HEK293T (cell line): Measurements from ENCODE around the gene ZNF8.
"Not testable (repeated sequence)": the region's sequence is repeated elsewhere in the genome, so short reads cannot be mapped to it uniquely, and the experiment has no call there.

Experiments used
- CTCF ChIA-PET: fragments of 350-600 bp; formaldehyde crosslinking; extraction: SDS; loops from one replicate; lab custom pipeline; 2021; ENCODE audit warnings: antibody characterized with exemption, inconsistent platforms; lab: Yijun Ruan, JAX
- POLR2A ChIA-PET: fragments of 350-600 bp; formaldehyde crosslinking; extraction: SDS; loops from one replicate; lab custom pipeline; 2020; ENCODE audit warnings: antibody characterized with exemption, inconsistent platforms; lab: Yijun Ruan, JAX
- DNase-seq: peaks from one replicate; pipeline ENCODE4 v3.0.0; 2012; ENCODE audit warnings: mixed read lengths; ENCODE audit errors: extremely low spot score
- ARNT ChIP-seq: fragments of 450-650 bp; IDR thresholded peaks from 2 replicates; pipeline ENCODE4 v1.6.1; 2017; ENCODE audit warnings: mild to moderate bottlenecking
- BHLHE40 ChIP-seq: fragments of 450-650 bp; IDR thresholded peaks from 2 replicates; pipeline ENCODE4 v1.6.1; 2016; ENCODE audit warnings: mild to moderate bottlenecking, moderate library complexity, borderline replicate concordance
- CTBP1 ChIP-seq: fragments of 450-650 bp; IDR thresholded peaks from 2 replicates; pipeline ENCODE4 v1.6.1; 2016; ENCODE audit warnings: borderline replicate concordance
- ELF4 ChIP-seq: fragments of 450-650 bp; IDR thresholded peaks from 2 replicates; pipeline ENCODE4 v1.6.1; 2017; ENCODE audit warnings: antibody characterized with exemption
- FOXA1 ChIP-seq: fragments of 450-650 bp; IDR thresholded peaks from 2 replicates; pipeline ENCODE4 v1.6.1; 2016; ENCODE audit warnings: mild to moderate bottlenecking
- FOXK2 ChIP-seq: fragments of 450-650 bp; IDR thresholded peaks from 2 replicates; pipeline ENCODE4 v1.6.1; 2016; ENCODE audit warnings: mild to moderate bottlenecking
- FOXM1 ChIP-seq: fragments of 450-650 bp; IDR thresholded peaks from 2 replicates; pipeline ENCODE4 v1.6.1; 2017; ENCODE audit warnings: mild to moderate bottlenecking, borderline replicate concordance
- HDGF ChIP-seq: fragments of 450-650 bp; IDR thresholded peaks from 2 replicates; pipeline ENCODE4 v1.6.1; 2017; ENCODE audit warnings: antibody characterized with exemption, borderline replicate concordance
- L3MBTL2 ChIP-seq: fragments of 450-650 bp; conservative IDR thresholded peaks from 2 replicates; pipeline ENCODE4 v1.6.1; 2016; ENCODE audit warnings: mild to moderate bottlenecking
- LEF1 ChIP-seq: fragments of 450-650 bp; IDR thresholded peaks from 2 replicates; pipeline ENCODE4 v1.6.1; 2017; ENCODE audit warnings: mild to moderate bottlenecking, borderline replicate concordance
- NFRKB ChIP-seq: fragments of 450-650 bp; IDR thresholded peaks from 2 replicates; pipeline ENCODE4 v1.6.1; 2016; ENCODE audit warnings: mild to moderate bottlenecking, moderate library complexity
- SP1 ChIP-seq: fragments of 450-650 bp; IDR thresholded peaks from 2 replicates; pipeline ENCODE4 v1.6.1; 2017
- SUZ12 ChIP-seq: fragments of 450-650 bp; IDR thresholded peaks from 2 replicates; pipeline ENCODE4 v1.6.1; 2016; ENCODE audit warnings: mild to moderate bottlenecking
- TARDBP ChIP-seq: fragments of 450-650 bp; IDR thresholded peaks from 2 replicates; pipeline ENCODE4 v1.6.1; 2016
- ZNF384 ChIP-seq: fragments of 450-650 bp; IDR thresholded peaks from 2 replicates; pipeline ENCODE4 v1.6.1; 2016
- TF ChIP-seq, protein P1 (sequence below): fragments of 450-650 bp; IDR thresholded peaks from 2 replicates; pipeline ENCODE4 v1.6.1; 2016

ZNF8 gene

DNA sequence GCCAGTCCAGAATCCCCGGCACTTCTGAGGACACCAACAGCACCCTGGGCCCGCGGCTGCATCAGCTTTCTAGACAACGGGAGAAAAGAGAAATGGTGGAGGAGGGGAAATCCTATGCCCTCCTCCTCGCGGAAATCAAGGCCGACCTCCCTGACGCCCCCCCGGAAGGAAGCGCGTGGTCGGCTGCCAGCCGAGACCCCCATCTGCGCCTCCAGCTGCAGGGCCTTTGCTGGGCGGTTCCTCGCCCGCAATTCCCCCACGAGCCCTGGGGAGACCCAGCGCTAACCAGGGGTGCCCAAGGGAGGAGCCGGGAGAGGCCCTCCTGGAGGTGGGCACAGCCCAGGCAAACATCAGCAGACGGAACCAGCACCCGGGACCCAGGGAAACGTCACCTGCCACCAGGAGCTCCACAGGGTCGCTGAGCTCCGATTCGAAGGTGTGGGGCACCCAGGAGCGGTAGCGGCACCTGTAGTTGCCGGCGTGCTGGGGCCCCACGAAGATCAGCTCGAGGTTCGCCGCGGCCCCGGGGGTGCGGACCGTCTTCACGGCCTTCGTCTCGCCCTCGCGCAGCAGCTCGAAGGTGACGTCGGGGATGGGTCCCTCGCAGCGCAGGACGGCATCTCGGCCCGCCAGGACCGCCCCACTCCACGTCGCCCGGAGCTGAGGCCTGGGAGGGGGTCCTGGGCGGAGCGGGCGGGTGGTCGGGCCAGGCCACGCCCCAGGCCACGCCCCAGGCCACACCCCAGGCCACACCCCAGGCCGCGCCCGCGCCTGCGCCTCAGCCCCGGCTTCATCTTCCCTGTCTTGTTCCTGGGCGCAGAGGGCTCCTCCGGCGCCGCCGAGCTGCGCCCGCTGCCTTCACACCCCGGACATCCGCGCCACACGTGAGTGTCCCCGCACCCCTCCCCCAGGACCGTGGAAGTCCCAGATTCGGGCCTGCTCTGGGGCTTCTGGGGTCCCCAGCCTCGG lies 68.5 kb downstream of the ZNF8 start:
- TF ChIP-seq BHLHE40 (no peak), SP1 (no peak), FOXA1 (no peak), L3MBTL2 (peak; percentile 83), CTBP1 (no peak), FOXM1 (no peak)
- TF ChIP-seq, protein P1, sequence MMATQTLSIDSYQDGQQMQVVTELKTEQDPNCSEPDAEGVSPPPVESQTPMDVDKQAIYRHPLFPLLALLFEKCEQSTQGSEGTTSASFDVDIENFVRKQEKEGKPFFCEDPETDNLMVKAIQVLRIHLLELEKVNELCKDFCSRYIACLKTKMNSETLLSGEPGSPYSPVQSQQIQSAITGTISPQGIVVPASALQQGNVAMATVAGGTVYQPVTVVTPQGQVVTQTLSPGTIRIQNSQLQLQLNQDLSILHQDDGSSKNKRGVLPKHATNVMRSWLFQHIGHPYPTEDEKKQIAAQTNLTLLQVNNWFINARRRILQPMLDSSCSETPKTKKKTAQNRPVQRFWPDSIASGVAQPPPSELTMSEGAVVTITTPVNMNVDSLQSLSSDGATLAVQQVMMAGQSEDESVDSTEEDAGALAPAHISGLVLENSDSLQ: no peak
- peak; percentile 97 for DNase-seq
- ChIA-PET CTCF (no interaction called here), POLR2A (interaction anchor here (0.9 to 4.4 kb wide), 6 partner anchors 9 to 172 kb away, joined by 3 to 30 read pairs (median 4); partner anchors contain the start of genes ZBTB45, ZNF497 and ZNF544)

- DNase-seq, CTCF ChIA-PET: not testable (repeated sequence)
- POLR2A ChIA-PET: interaction anchor here (1.1 to 4.4 kb wide), 4 partner anchors 9 to 172 kb away, joined by 4 to 30 read pairs (median 4); partner anchors contain the start of genes ZBTB45 and ZNF497
These were observed 69.3 kb downstream of the ZNF8 start for GRCh38 chr19:58348080-58348479.

DNA sequence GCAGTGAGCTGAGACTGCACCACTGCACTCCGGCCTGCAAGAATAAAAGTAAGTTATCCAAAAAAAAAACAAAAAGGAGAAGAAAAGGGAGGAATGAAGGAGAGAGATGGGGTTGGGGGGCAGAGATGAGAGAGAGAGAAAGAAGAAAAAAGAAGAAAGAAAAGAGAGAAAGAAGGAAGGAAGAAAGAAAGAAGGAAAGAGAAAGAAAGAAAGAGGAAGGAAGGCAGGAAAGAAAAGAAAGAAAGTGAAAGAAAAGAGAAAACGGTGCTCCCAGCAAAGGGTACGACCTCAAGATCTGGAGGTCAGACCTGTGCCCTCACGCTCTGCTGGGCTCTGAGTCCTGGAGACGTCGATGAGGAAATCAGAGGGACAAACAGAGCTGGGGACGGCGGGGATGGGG lies 70.8 kb downstream of the ZNF8 start:
- ChIA-PET POLR2A (no interaction called here), CTCF (no interaction called here)
- no peak for DNase-seq
- TF ChIP-seq, protein P1: no peak
- TF ChIP-seq FOXK2: no peak
- TF ChIP-seq ARNT: no peak
- no peak for TF ChIP-seq SP1
- no peak for TF ChIP-seq FOXA1

GRCh38 chr19:58350001-58350861 lies 71.5 kb downstream of the ZNF8 start:
- ChIA-PET POLR2A (no interaction called here), CTCF (no interaction called here)
- TF ChIP-seq TARDBP (no peak), ELF4 (no peak), BHLHE40 (no peak), NFRKB (no peak), FOXK2 (no peak), ZNF384 (no peak), CTBP1 (no peak), L3MBTL2 (no peak), HDGF (no peak), LEF1 (no peak), SUZ12 (no peak), SP1 (no peak), ARNT (no peak), FOXA1 (no peak)

GRCh38 chr19:58350871-58351557 lies 72.3 kb downstream of the ZNF8 start:
- no peak for DNase-seq
- ChIA-PET CTCF (no interaction called here), POLR2A (interaction anchor here (2.0 kb wide), 1 partner anchor 11 kb away, joined by 14 read pairs; the partner anchor contains the start of gene ZNF497)
- TF ChIP-seq, protein P1: no peak
- TF ChIP-seq NFRKB: no peak
- TF ChIP-seq FOXK2: no peak
- no peak for TF ChIP-seq ARNT
- TF ChIP-seq TARDBP: no peak
- no peak for TF ChIP-seq BHLHE40
- TF ChIP-seq ELF4: no peak
- no peak for TF ChIP-seq CTBP1
- no peak for TF ChIP-seq LEF1
- TF ChIP-seq SP1: no peak
- TF ChIP-seq FOXA1: no peak
- TF ChIP-seq ZNF384: no peak
- TF ChIP-seq L3MBTL2: no peak
- TF ChIP-seq FOXM1: no peak
- no peak for TF ChIP-seq SUZ12
- TF ChIP-seq HDGF: no peak

More at GRCh38 chr19:58350001-58350861, 71.5 kb downstream of the ZNF8 start:
- DNase-seq: no peak
